22Rv1 (cell line): ENCODE data around the gene PABPC3.
A peak's percentile ranks its signal among the peaks of the same experiment; 100 is the strongest.

Source experiments
- H3K27ac ChIP-seq: fragments of 450-650 bp; 2 replicates; pipeline ENCODE4 v1.5.1; 2017
- CTCF ChIP-seq: fragments of 450-650 bp; IDR thresholded peaks from 2 replicates; pipeline ENCODE4 v1.5.1; 2017; ENCODE audit warnings: mild to moderate bottlenecking
- ZFX ChIP-seq: fragments of 450-650 bp; IDR thresholded peaks from 2 replicates; pipeline ENCODE4 v1.6.1; 2017; ENCODE audit warnings: antibody characterized with exemption, borderline replicate concordance

The PABPC3 gene

GRCh38 chr13:25112695-25113255 is 16.8 kb downstream of the PABPC3 start:
- no peak overlapping the region for H3K27ac ChIP-seq

GRCh38 chr13:25114220-25114619 is 18.3 kb downstream of the PABPC3 start:
- H3K27ac ChIP-seq: no peak overlapping the region
- TF ChIP-seq ZFX (no peak), CTCF (peak; percentile 93)

More at GRCh38 chr13:25112695-25113255, 16.8 kb downstream of the PABPC3 start:
- TF ChIP-seq CTCF (no peak), ZFX (no peak)

GRCh38 chr13:25116044-25116443 is 20.1 kb downstream of the PABPC3 start:
- TF ChIP-seq CTCF (no peak), ZFX (no peak)

GRCh38 chr13:25117312-25117711 is 21.4 kb downstream of the PABPC3 start:
- H3K27ac ChIP-seq: peak overlapping the region; percentile 54
- TF ChIP-seq CTCF: no peak
- no peak for TF ChIP-seq ZFX

More at GRCh38 chr13:25116044-25116443, 20.1 kb downstream of the PABPC3 start:
- peak overlapping the region; percentile 54 for H3K27ac ChIP-seq

- H3K27ac ChIP-seq: no peak overlapping the region
- no peak for TF ChIP-seq CTCF
- no peak for TF ChIP-seq ZFX
These were observed 22.5 kb downstream of the PABPC3 start for GRCh38 chr13:25118378-25118905.

- H3K27ac ChIP-seq: no peak overlapping the region
- no peak for TF ChIP-seq CTCF
- TF ChIP-seq ZFX: no peak
These were observed 35.0 kb downstream of the PABPC3 start for GRCh38 chr13:25130944-25131343.

- no peak overlapping the region for H3K27ac ChIP-seq
- TF ChIP-seq CTCF: no peak
These were observed 36.0 kb downstream of the PABPC3 start for GRCh38 chr13:25131881-25132420.
